ENCODE data around the gene NLRP11.
"Not testable (repeated sequence)": the region's sequence is repeated elsewhere in the genome, so short reads cannot be mapped to it uniquely, and the experiment has no call there.

The NLRP11 gene

GRCh38 chr19:55777528-55777927, 54.3 kb downstream of the NLRP11 start:
- DNase-seq, result no peak

GRCh38 chr19:55769632-55770031, 62.2 kb downstream of the NLRP11 start:
- not testable (repeated sequence) for DNase-seq

- DNase-seq, result not testable (repeated sequence)
Observed at GRCh38 chr19:55768818-55769217, 63.0 kb downstream of the NLRP11 start, which contains the start of gene RFPL4AL1. RFPL4AL1 (plus strand) TSS chr19:55769118; CDS start chr19:55771805, 2,687 bp downstream.

- DNase-seq, result no peak
Observed at GRCh38 chr19:55766466-55766865, 65.3 kb downstream of the NLRP11 start.

DNA sequence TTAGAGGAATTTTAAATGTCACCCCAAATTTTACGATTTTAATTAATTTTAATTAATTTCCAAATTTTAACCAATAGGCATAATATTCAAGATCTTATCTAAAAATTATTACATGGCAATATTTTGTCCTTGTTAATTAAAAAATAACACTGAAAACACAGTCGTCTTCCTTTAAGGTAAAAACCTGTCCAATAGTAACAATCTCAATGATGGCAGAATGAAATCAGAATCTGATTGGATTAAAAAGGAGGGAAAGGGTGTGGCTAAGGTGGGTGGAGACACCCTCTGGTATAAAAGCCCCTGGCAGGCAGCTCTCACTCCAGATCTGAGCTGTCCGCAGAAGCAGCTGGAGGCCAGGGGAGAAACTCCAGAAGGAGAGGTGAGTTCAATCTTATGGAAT, 73.0 kb downstream of the NLRP11 start, which contains the start of gene RFPL4A:
Gene RFPL4A, plus strand, starts transcription at position 301 of the 400 bp plus-strand sequence. CDS start 2,704 bp downstream, outside the sequence.
- DNase-seq, result not testable (repeated sequence)

DNA sequence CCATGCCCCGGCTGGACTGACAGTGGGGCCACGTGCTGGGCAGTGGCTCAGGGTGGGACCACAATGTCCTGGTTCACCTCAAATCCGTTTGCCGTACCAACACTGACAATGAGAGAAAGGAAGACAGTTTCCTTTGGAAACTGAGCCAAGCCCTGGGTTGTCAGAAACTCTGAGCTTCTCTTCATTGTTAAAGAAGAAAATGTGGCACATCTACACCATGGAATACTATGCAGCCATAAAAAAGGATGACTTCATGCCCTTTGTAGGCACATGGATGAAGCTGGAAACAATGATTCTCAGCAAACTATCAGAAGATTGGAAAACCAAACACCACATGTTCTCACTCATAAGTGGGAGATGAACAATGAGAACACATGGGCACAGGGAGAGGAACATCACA, 75.0 kb downstream of the NLRP11 start:
- DNase-seq, result not testable (repeated sequence)

- no peak for DNase-seq
Observed at GRCh38 chr19:55753401-55753800, 78.4 kb downstream of the NLRP11 start.

DNA sequence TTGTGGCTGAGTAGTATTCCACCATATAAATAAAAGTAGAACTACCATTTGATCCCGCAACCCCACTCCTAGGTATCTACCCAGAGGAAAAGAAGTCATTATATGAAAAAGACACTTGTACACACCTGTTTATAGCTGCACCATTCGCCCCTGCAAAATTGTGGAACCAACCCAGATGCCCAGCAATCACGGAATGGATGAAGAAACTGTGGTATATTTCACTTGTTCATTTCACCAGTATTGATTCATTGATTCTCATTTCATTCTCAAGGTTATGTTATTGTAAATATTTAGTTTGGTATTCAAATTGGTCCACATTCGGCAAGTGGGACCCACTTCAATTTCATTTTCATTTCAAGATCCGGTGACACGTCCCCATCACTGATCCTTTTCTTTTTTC, 81.1 kb downstream of the NLRP11 start:
- DNase-seq, result no peak

DNA sequence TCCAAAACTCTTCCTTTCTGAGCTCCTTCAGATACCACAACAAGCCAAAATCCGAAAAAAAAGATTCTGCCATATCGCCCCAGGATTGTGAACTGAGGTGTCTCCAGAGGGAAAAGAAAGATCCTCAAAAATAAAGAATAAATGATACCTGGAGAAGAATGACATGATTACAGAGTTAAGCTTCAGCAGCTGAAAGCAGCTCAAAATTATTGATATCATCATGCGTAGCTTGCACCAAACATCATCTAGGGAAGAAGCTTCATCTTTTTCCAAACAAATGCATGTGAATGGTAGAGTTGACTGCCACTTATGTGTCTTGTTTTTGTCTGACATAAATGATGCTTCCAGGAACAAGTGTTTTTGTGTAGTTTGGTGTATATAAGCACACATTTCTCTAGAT, 93.5 kb downstream of the NLRP11 start, which contains the start of gene NLRP9:
Gene NLRP9, minus strand, starts transcription at position 101 of the 400 bp plus-strand sequence. Its CDS starts 28 bp downstream, at position 73.
- no peak for DNase-seq
